Kidney capillary endothelial cell (primary cell): ENCODE data around the gene ABHD10.

Source experiments
- DNase-seq: peaks from one replicate; pipeline ENCODE4 v3.0.0-alpha.2; 2018; ENCODE audit warnings: low spot score

The ABHD10 gene

DNA sequence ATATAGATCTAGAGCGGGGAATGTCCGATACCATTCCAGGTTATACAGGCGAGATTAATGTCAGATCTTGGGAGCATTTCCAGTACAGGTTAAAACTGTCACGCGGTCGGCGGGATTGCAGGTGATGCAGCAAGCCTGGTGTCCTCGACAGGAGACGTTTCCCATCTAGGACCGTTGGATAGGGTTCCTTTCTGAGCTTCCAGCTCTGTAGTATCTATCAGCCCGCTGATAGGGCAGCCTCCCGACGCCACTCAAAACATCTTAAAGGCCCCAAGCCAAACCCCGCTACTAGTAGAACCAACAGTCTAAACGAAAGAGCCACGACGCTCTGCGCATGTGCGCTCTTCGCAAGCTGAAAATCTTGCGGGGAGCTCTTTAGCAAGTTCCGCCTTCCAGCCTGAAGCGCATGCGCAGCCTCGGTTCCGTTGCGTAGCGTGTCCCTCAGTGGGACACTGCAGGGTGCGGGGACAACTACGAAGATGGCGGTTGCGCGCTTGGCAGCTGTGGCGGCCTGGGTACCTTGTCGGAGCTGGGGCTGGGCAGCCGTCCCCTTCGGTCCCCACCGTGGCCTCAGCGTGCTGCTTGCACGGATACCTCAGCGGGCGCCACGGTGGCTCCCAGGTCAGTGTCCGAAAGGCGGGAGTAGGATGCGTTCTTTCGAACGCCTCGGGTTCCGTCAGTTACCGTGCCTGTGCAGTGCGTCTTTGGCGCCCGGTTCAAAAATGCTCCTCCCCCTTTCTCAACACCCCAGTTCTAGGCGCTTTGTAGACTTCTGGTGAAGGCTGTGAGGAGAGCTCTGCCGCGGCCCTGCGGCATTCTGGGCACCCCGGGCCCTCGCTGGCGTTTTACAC, at the start of gene ABHD10:
Gene ABHD10, plus strand, starts transcription at position 444 of the 851 bp plus-strand sequence. Its CDS starts 36 bp downstream, at position 480.
- peak; percentile 98 for DNase-seq

DNA sequence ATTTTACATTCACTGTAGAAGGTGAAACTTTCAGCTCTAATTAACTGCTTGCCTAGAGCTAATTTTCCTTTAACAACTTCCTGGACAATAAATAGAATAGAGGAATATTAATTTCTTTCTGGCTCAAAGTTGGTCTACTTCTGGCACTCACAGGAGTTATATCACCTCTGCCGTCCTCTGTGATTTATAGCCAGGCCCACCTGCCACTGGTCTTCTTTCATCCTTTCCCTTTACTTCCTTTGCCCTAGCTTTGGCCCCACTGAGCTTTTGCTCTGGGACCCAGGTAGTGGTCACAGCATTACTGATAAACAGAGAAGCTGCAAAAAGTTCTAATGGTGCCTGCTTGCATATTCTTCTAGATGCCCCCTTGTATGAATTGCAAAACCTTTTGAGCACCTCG, 49.3 kb upstream of the ABHD10 start:
- DNase-seq = no peak

- no peak for DNase-seq
Observed at GRCh38 chr3:111932946-111933345, 45.9 kb upstream of the ABHD10 start.

DNA sequence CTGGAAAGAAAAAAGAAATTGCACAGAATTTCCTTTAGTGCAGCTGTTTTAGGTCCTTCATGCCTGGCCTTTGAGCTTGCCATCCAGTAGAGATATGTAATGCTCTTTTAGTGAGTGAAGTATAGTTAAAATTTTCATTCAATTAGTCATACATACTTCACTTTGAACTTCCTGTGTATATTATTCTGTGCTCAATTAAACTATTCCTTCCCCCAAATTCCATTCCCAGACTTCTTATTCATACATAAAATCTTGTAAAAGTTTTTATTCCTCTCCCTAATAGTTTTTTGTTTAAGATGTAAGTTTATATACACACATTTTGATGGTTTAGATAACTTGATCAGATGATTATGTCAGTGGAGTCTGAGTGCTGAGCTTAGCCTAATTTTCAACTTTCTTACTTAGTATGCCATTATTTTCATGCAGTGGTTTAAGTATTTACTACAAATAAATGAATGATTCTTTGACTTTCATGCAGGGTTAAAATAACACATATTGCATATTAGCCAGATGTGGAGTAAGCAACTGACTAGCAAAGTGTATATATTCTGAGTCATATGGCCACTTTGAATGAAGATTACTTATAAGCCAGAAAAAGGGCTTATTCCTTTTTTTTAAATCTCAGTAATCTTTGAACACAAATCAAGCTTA, 42.5 kb upstream of the ABHD10 start:
- DNase-seq = peak; percentile 75

DNA sequence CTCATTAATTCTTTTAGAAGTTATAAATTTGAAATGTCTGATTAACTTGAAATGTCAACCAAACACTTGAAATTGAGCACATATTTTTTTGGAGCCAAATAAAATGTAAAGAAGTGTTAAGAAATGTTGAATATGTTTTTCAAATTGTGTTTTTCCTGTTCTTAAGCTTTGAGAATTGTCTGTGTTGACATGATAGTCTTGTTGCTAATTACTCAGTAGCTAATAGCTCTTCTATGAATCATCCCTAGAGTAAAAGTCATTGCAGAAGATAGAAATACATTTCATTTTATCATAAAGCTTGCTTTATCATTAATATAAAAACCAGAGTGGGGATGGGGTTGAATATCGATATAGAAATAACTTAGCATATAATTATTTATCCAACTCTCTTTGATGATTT, 41.9 kb upstream of the ABHD10 start:
- DNase-seq = no peak

- no peak for DNase-seq
Observed at GRCh38 chr3:111937871-111938270, 41.0 kb upstream of the ABHD10 start.

DNA sequence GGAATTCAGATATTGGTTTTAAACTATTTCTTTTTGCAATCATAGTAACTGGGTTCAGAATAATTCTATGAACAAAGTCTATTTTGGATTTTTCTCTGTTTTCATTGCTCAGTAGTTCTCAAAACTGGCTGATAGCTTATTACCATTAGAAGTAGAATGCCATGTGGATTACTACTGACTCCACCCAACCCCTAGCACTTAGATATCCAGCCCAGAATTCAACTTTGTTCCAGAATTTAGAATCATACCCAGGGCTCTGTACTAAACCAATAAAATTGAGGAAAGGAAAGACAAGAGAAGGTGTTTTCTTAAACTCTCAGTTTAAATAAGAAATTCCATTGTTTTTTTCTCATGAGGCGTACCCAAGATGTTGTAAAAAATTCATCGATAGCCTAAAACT, 39.0 kb upstream of the ABHD10 start:
- no peak for DNase-seq

DNA sequence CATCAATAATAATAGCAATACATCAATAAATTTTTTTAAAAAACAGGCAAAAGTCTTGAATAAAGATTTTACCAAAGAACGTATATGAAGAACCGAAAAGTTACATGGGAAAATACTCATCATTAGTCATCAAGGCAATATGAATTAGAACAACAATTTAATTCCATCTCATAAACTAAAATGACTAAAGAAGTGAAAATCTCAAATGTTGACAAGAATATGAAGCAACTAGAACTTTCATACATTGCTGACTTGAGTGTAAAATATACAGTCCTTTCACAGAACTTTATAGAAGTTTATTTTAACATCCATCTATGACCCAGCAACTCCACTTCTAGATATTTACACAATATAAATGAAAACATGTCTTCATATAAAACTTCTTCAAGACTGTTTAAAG, 35.3 kb upstream of the ABHD10 start:
- DNase-seq = no peak

GRCh38 chr3:111944372-111944771, 34.5 kb upstream of the ABHD10 start:
- DNase-seq = no peak

GRCh38 chr3:111947231-111947630, 31.6 kb upstream of the ABHD10 start:
- DNase-seq = peak; percentile 45

DNA sequence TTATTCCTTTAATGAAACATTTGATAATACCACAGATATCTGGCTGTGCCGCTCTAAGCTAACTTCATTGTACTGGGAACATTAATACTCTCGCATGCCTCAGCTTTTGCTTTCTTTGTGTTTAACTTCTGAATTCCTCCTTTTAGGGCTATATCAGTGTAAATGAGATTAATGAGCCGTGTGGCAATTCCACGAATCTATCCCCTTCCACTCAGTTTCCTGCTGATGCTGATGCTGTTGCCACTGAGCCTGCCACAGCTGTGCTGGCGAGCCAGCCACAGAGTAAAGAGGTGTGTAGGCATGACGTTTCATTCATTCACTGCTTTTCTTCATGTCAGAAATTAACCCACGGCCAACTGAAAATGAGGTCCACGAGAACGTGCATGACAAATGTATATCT, 30.0 kb upstream of the ABHD10 start:
- DNase-seq = no peak

DNA sequence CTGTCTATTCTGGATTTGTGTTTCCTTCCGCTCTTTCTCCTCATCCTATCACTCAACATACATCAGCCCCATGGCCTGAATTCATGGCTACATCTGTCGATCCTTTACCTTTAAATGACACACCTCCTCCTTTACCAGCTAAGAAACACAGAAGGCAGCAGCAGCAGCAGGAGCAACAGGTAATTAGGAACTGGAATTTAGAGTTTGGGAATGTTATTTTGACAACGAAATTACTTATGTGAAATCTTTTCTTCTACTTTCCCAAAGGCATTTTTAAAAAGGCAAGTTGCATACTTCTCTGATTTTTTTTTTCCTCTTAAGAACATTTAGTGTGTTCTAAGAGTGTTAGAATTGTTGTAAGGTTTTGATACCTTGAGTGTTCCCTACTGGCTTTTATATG, 29.1 kb upstream of the ABHD10 start:
- no peak for DNase-seq

DNA sequence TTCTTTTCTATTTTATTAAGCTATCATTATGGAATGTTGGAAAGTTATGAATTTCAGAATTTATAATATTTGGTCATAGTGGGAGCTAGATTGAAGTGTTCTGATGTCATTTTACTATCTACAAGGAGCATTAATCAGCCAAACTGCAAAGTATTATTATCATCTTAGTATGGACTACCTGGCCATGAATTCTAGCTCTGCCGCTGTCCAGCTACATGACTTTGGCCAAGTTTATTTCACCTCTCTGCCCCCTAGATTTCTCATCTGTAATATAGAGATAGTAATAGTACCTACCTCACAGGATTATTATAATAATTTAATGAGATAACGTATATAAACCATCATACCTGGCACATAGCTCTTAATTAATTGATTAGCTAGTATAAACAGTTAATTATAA, 27.8 kb upstream of the ABHD10 start:
- no peak for DNase-seq

DNA sequence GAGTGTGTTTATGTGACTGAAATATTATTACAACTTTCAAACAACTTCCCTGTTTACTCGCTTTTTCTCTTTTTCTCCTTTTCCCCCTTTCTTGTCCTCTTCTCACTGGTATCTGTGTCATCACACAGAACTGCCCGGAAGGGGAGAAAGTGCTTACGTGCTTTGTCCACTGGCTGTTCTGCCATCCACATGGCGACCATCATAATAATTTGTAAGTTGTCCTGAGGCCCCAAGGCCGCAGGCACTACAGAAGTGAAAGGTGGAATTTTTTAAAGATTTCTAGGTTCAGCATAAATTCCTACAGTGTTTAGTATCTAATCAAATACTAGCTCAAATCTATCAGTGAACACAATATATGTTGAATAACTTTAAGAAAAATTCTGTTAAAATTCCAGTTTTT, 26.7 kb upstream of the ABHD10 start:
- DNase-seq = no peak

GRCh38 chr3:111952866-111953450, 25.9 kb upstream of the ABHD10 start:
- no peak for DNase-seq

- no peak for DNase-seq
Observed at GRCh38 chr3:111954228-111954990, 24.4 kb upstream of the ABHD10 start.

- DNase-seq = no peak
Observed at GRCh38 chr3:111955876-111956275, 22.9 kb upstream of the ABHD10 start.

DNA sequence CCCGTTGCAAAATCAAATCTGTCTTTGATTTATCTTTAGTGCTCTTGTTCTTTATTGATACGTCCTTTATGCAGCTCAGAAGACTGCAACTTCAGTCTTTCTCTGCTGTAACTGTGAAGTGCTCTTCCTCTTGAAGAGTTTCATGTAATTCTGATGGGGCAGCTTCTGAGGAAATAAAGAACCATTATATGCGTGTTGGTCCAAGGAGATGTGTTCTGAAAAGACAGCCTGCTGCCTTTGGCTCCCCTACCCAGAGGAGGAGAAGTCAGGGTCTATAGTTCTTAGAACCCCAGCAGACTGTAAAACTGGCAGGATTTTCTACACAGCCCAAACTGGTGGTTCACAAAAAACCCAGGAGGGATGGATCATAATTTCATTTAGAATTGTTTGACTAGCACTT, 22.4 kb upstream of the ABHD10 start:
- DNase-seq = no peak

DNA sequence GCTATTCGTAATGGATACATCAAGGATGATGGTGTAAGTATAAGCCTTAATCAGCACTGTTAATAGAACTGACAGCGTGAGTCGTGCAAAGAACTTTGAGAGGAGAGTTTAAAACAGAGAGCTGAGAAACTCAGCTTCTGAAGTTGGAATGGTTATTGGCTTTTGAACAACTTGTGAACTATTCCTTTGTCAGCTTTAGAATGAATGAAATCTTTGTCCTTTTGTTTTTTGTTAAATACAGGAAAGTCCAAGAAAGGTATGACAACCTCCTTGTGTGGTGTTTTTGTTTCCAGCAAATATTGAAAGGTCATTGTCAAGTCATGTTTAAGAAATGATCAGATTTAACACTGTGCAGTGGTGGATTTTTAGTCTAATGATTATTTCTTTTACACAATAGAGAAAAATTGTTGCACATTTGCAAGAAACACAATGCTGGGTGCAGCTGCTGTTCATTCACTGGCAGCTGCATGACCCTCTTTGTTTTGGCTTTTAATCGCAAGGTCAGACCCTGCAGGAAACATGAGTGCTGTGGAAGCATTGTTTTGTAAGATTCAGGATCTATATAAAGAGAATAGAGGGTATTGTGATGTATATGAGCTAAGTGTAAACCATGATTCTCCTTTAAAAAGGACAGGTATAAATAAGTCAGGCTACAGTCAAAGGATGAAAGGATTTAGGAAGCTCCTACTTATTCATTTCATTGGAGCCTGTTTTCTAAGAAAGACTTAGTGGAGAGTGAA, 21.7 kb upstream of the ABHD10 start:
- DNase-seq = peak; percentile 43

GRCh38 chr3:111961461-111962164, 17.2 kb upstream of the ABHD10 start:
- no peak for DNase-seq

- peak; percentile 74 for DNase-seq
Observed at GRCh38 chr3:111963424-111963823, 15.4 kb upstream of the ABHD10 start.
